Liver (tissue), 9 donors: ENCODE measurements around the gene NCBP1. TPM values are rescaled to one million over a fixed set of nuclear protein-coding genes. Genes with fewer than 3 reads are reported as not detected.
A peak's percentile ranks its signal among the peaks of the same experiment; 100 is the strongest.

Experiments used
- DNase-seq: peaks from one replicate; pipeline ENCODE4 v3.0.0-alpha.2; 2017; ENCODE audit warnings: low spot score
- H3K27ac ChIP-seq, 2 donors: one replicate each; pipeline ENCODE4 v1.7.0; 2013; ENCODE audit warnings: inconsistent platforms in 2 of 2, low read length in 2 of 2, control low read depth in 1 of 2, low read depth in 1 of 2, mild to moderate bottlenecking in 1 of 2
- H3K27me3 ChIP-seq, 4 donors: one replicate each; pipeline versions ENCODE4 v1.6.1 to v1.7.0; 2013; ENCODE audit warnings: low read length in 3 of 4, inconsistent platforms in 1 of 4, mild to moderate bottlenecking in 1 of 4, moderate library complexity in 1 of 4; ENCODE audit not compliant: control insufficient read depth in 4 of 4, insufficient read depth in 4 of 4
- H3K36me3 ChIP-seq, 4 donors: one replicate each; pipeline versions ENCODE4 v1.6.1 to v1.7.0; 2013; ENCODE audit warnings: low read length in 3 of 4, mild to moderate bottlenecking in 3 of 4, low read depth in 1 of 4, moderate library complexity in 1 of 4; ENCODE audit not compliant: control insufficient read depth in 4 of 4, insufficient read depth in 3 of 4
- H3K4me1 ChIP-seq, 4 donors: one replicate each; pipeline versions ENCODE4 v1.6.1 to v1.7.0; 2013; ENCODE audit warnings: low read length in 3 of 4, mild to moderate bottlenecking in 3 of 4, moderate library complexity in 1 of 4; ENCODE audit not compliant: control insufficient read depth in 4 of 4, insufficient read depth in 4 of 4
- H3K4me3 ChIP-seq, 3 donors: one replicate each; pipeline versions ENCODE4 v1.6.1 to v1.7.0; 2013; ENCODE audit warnings: low read length in 3 of 3, control low read depth in 1 of 3, low read depth in 1 of 3, mild to moderate bottlenecking in 1 of 3
- H3K9ac ChIP-seq, 2 donors: one replicate each; pipeline ENCODE4 v1.7.0; 2013; ENCODE audit warnings: low read length in 2 of 2, mild to moderate bottlenecking in 2 of 2, moderate library complexity in 2 of 2, control low read depth in 1 of 2, low read depth in 1 of 2
- H3K9me3 ChIP-seq, 4 donors: one replicate each; pipeline versions ENCODE4 v1.6.1 to v1.7.0; 2013; ENCODE audit warnings: low read length in 3 of 4; ENCODE audit not compliant: control insufficient read depth in 4 of 4
- CTCF ChIP-seq: fragments of 150-350 bp; IDR thresholded peaks from 2 replicates; pipeline ENCODE4 v1.5.1; 2017; ENCODE audit warnings: improper control_type of control experiment, low read depth, low read length; ENCODE audit not compliant: missing input control
- EGR1 ChIP-seq, 2 donors: IDR thresholded peaks; 2 replicates each; pipeline ENCODE4 v1.6.1; 2016 to 2018; ENCODE audit warnings: antibody characterized with exemption in 2 of 2, low read depth in 2 of 2
- FOXA1 ChIP-seq: IDR thresholded peaks from 2 replicates; pipeline ENCODE4 v1.6.1; 2016; ENCODE audit warnings: antibody characterized with exemption
- FOXA2 ChIP-seq: IDR thresholded peaks from 2 replicates; pipeline ENCODE4 v1.6.1; 2016; ENCODE audit warnings: antibody characterized with exemption
- GABPA ChIP-seq, 2 donors: IDR thresholded peaks in 1 of 2; conservative IDR thresholded peaks in 1 of 2; 2 replicates each; pipeline ENCODE4 v1.6.1; 2016; ENCODE audit warnings: antibody characterized with exemption in 2 of 2, mild to moderate bottlenecking in 1 of 2, moderate library complexity in 1 of 2
- HNF4A ChIP-seq, 2 donors: conservative IDR thresholded peaks; 2 replicates each; pipeline ENCODE4 v1.6.1; 2016; ENCODE audit warnings: antibody characterized with exemption in 2 of 2, mild to moderate bottlenecking in 2 of 2
- HNF4G ChIP-seq: IDR thresholded peaks from 2 replicates; pipeline ENCODE4 v1.6.1; 2016; ENCODE audit warnings: antibody characterized with exemption
- JUND ChIP-seq, 2 donors: IDR thresholded peaks; 2 replicates each; pipeline ENCODE4 v1.6.1; 2016; ENCODE audit warnings: antibody characterized with exemption in 2 of 2
- NR2F2 ChIP-seq: IDR thresholded peaks from 2 replicates; pipeline ENCODE4 v1.6.1; 2016; ENCODE audit warnings: antibody characterized with exemption
- RAD21 ChIP-seq, 2 donors: IDR thresholded peaks; 2 replicates each; pipeline ENCODE4 v1.6.1; 2016; ENCODE audit warnings: antibody characterized with exemption in 2 of 2, mild to moderate bottlenecking in 2 of 2
- RXRA ChIP-seq, 2 donors: IDR thresholded peaks; 2 replicates each; pipeline ENCODE4 v1.6.1; 2017 to 2018; ENCODE audit warnings: antibody characterized with exemption in 2 of 2, mild to moderate bottlenecking in 1 of 2
- SP1 ChIP-seq: IDR thresholded peaks from 2 replicates; pipeline ENCODE4 v1.6.1; 2018; ENCODE audit warnings: antibody characterized with exemption, mild to moderate bottlenecking
- TAF1 ChIP-seq: conservative IDR thresholded peaks from 2 replicates; pipeline ENCODE4 v1.6.1; 2016; ENCODE audit warnings: antibody characterized with exemption, mild to moderate bottlenecking
- YY1 ChIP-seq: IDR thresholded peaks from 2 replicates; pipeline ENCODE4 v1.6.1; 2016; ENCODE audit warnings: antibody characterized with exemption, mild to moderate bottlenecking
- WGBS: extraction: QIAGEN DNeasy Blood & Tissue Kit; methylation state at CpG from one replicate; pipeline ENCODE4 v1.1.7; 2013; 5-methylcytosine and 5-hydroxymethylcytosine counted together
- polyA plus RNA-seq, 2 donors: library from polyadenylated mRNA; stranded (reverse) in 1 of 2; unstranded in 1 of 2; fragments of 200-250 nt in 1 of 2; fragments of >200 nt in 1 of 2; fragmentation: Nextera tagmentation in 1 of 2; extraction: Ambion mirVana in 1 of 2; gene quantifications; one replicate each; pipeline versions ENCODE4 v1.2.1 to v1.2.3, GENCODE V29; 2013 to 2015
- total RNA-seq, 2 donors: library from RNA; depleted of rRNA; stranded (reverse); fragments of >200 nt; gene quantifications; one replicate each; pipeline ENCODE4 v1.2.3, GENCODE V29; 2014
- TF ChIP-seq, protein P1 (sequence below): IDR thresholded peaks from 2 replicates; pipeline ENCODE4 v1.6.1; 2016; ENCODE audit warnings: antibody characterized with exemption
- TF ChIP-seq, protein P2 (sequence below): IDR thresholded peaks from 2 replicates; pipeline ENCODE4 v1.6.1; 2016; ENCODE audit warnings: antibody characterized with exemption, mild to moderate bottlenecking
- TF ChIP-seq, protein P3 (sequence below): IDR thresholded peaks from 2 replicates; pipeline ENCODE4 v1.6.1; 2016; ENCODE audit warnings: antibody characterized with exemption
- donor health status: healthy.
- donor health status: healthy.
- donor health status: healthy.
- donor health status: healthy.
- donor health status: healthy.

The NCBP1 gene
- total and polyA plus RNA-seq, 4 donors, result 6.6 to 16.6 (median 12.5) TPM

- DNase-seq, result no peak
- Histone ChIP-seq H3K27me3 (no peaks in the 10 kb centered on the region), H3K27ac (peak overlapping the region; percentile 45 to 63)
These were observed 6.0 kb upstream of the NCBP1 start for GRCh38 chr9:97627624-97628023.

DNA sequence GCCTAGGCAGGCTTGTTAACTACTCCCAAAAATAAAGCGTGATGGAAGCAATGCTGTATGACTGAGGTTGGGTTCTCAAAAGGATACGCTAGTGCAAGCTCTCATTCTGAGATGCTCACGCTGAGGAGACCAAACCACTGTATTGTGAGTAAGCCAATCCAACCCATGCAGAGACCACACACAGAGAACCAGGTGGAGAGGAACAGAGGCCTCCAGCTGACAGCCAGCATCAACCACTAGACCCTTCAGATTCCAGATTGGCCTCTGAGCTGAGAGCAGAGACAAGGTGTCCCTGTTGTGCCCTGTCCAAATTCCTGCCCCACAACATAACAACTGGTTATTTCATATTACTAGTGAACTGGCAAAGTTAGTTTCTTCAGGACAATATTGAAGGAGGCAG lies 5.0 kb upstream of the NCBP1 start:
- H3K9ac ChIP-seq, result no peak overlapping the region
- no peak overlapping the region for H3K27ac ChIP-seq
- H3K36me3 ChIP-seq, result peaks cover 0 to 10% (median 4%) of the 10 kb centered on the region in 4 donors
- no peak for DNase-seq
- 97% methylated on average over 3 of the region's 3 CpGs for WGBS
- H3K27me3 ChIP-seq, result no peaks in the 10 kb centered on the region
- peaks cover 0 to 21% (median 16%) of the 10 kb centered on the region in 4 donors for H3K4me1 ChIP-seq
- H3K9me3 ChIP-seq, result no peaks in the 10 kb centered on the region
- H3K4me3 ChIP-seq, result no peak overlapping the region
- TF ChIP-seq FOXA1 (no peak), NR2F2 (no peak), SP1 (no peak), GABPA (IDR thresholded peaks at IDR 0.05 in 1 of 2, conservative IDR thresholded peaks at IDR 0.05 in 1 of 2) (no peak), EGR1 (IDR thresholded peaks at IDR 0.05; ENCODE audit: low read depth in 2 of 2) (no peak), RAD21 (IDR thresholded peaks at IDR 0.05) (no peak), FOXA2 (no peak), CTCF (no peak), TAF1 (no peak)
- TF ChIP-seq, protein P1, sequence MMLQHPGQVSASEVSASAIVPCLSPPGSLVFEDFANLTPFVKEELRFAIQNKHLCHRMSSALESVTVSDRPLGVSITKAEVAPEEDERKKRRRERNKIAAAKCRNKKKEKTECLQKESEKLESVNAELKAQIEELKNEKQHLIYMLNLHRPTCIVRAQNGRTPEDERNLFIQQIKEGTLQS, result no peak
- TF ChIP-seq, protein P2, sequence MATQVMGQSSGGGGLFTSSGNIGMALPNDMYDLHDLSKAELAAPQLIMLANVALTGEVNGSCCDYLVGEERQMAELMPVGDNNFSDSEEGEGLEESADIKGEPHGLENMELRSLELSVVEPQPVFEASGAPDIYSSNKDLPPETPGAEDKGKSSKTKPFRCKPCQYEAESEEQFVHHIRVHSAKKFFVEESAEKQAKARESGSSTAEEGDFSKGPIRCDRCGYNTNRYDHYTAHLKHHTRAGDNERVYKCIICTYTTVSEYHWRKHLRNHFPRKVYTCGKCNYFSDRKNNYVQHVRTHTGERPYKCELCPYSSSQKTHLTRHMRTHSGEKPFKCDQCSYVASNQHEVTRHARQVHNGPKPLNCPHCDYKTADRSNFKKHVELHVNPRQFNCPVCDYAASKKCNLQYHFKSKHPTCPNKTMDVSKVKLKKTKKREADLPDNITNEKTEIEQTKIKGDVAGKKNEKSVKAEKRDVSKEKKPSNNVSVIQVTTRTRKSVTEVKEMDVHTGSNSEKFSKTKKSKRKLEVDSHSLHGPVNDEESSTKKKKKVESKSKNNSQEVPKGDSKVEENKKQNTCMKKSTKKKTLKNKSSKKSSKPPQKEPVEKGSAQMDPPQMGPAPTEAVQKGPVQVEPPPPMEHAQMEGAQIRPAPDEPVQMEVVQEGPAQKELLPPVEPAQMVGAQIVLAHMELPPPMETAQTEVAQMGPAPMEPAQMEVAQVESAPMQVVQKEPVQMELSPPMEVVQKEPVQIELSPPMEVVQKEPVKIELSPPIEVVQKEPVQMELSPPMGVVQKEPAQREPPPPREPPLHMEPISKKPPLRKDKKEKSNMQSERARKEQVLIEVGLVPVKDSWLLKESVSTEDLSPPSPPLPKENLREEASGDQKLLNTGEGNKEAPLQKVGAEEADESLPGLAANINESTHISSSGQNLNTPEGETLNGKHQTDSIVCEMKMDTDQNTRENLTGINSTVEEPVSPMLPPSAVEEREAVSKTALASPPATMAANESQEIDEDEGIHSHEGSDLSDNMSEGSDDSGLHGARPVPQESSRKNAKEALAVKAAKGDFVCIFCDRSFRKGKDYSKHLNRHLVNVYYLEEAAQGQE, result no peak
- TF ChIP-seq, protein P3, sequence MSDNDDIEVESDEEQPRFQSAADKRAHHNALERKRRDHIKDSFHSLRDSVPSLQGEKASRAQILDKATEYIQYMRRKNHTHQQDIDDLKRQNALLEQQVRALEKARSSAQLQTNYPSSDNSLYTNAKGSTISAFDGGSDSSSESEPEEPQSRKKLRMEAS, result no peak

More at GRCh38 chr9:97627624-97628023, 6.0 kb upstream of the NCBP1 start:
- TF ChIP-seq YY1 (no peak), CTCF (no peak), RXRA (IDR thresholded peaks at IDR 0.05) (no peak), FOXA1 (no peak), FOXA2 (peak; percentile 43), JUND (IDR thresholded peaks at IDR 0.05) (peak in 1 of 2 donors; percentile 23), TAF1 (no peak), HNF4A (conservative IDR thresholded peaks at IDR 0.05) (peak in 1 of 2 donors; percentile 24), HNF4G (no peak), SP1 (peak; percentile 25), NR2F2 (no peak)
- TF ChIP-seq, protein P2, result no peak
- peak overlapping the region; percentile 12 to 38 (median 26) for H3K4me3 ChIP-seq
- H3K9me3 ChIP-seq, result no peaks in the 10 kb centered on the region
- H3K9ac ChIP-seq, result peak overlapping the region; percentile 7 to 26
- peaks cover 0 to 21% (median 16%) of the 10 kb centered on the region in 4 donors for H3K4me1 ChIP-seq
- peaks cover 0 to 10% (median 4%) of the 10 kb centered on the region in 4 donors for H3K36me3 ChIP-seq
- WGBS, result 28% methylated on average over 5 of the region's 5 CpGs
